Prostate gland (tissue), 2 donors: ENCODE measurements around the gene SSTR4.

ENCODE experiments used
- POLR2AphosphoS5 ChIP-seq: sonication (generic); formaldehyde crosslinking; IDR thresholded peaks from one replicate; pipeline ENCODE4 v1.6.1; 2017; ENCODE audit warnings: antibody characterized with exemption
- TF ChIP-seq, protein P1 (sequence below), 4 experiments: fragments of 200-600 bp in 2 of 4; fragments of 450-650 bp in 2 of 4; sonication (generic) in 2 of 4; IDR thresholded peaks; 1 replicate in 3 of 4; 2 replicates in 1 of 4; pipeline ENCODE4 v1.5.1; 2016 to 2019; ENCODE audit warnings: antibody characterized with exemption in 4 of 4, mild to moderate bottlenecking in 2 of 4, moderate library complexity in 2 of 4

DNA sequence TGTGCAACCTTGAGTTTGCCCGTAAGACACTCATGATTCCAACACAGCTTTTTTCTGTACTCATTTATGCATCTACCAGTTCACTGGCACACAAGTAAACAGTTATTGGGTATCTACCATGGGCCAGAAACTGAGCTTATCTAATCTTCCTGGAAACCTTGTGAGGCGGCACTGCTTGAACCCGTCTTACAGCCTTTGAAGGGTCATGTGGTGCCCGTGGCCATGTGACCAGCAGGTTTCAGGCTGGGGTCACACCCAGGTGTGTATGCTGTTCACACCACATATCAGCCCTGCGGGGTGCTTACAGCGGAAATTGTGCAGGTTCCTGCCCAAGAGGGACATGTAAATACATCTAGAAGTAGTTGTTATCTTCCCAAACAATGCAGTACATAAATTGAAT lies 8.3 kb downstream of the SSTR4 start:
- no peak for TF ChIP-seq POLR2AphosphoS5
- TF ChIP-seq, protein P1, sequence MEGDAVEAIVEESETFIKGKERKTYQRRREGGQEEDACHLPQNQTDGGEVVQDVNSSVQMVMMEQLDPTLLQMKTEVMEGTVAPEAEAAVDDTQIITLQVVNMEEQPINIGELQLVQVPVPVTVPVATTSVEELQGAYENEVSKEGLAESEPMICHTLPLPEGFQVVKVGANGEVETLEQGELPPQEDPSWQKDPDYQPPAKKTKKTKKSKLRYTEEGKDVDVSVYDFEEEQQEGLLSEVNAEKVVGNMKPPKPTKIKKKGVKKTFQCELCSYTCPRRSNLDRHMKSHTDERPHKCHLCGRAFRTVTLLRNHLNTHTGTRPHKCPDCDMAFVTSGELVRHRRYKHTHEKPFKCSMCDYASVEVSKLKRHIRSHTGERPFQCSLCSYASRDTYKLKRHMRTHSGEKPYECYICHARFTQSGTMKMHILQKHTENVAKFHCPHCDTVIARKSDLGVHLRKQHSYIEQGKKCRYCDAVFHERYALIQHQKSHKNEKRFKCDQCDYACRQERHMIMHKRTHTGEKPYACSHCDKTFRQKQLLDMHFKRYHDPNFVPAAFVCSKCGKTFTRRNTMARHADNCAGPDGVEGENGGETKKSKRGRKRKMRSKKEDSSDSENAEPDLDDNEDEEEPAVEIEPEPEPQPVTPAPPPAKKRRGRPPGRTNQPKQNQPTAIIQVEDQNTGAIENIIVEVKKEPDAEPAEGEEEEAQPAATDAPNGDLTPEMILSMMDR (IDR thresholded peaks at IDR 0.05), result no peak
